Activated naive CD4-positive, alpha-beta T cell treated with Interleukin-2 at 50 U/mL for 16 hours (primary cell): Measurements from ENCODE around the gene SLC12A2.

Experiments used
- DNase-seq: peaks from one replicate; pipeline ENCODE4 v3.0.0-alpha.2; 2020

SLC12A2 gene

DNA sequence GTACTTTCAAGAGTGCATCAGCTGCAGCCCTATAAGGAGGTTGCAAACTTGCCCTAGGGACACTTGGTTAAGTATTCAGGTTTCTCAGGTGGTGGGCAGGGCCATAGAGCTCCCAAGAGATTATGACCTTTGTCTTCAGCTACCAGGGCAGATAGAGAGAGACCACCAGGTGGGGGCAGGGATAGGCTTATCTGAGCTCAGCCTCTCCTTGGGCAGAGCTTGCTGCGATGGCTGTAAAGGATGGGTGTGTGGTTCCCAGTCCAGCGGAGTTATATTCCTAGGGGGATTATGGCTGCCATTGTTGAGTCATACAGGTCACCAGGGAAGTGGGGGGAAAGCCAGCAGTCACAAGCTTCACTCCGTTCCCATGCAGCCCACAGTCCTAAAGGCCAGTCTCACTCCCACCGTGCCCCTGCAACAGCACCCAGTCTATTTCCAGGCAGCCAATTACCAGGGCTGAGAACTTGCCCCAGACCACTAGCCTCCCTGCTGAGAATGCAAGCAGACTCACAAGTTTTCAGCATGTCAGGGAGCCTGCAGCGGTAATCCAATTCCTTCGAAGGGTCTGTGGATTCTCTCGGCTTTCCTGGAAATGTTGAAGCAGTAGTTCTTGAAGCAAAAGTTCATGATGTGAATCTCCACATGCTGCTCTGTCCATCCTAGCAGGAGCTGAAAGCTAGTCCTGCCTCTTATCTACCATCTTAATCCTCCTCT is 151.5 kb downstream of the SLC12A2 start:
- no peak for DNase-seq

DNA sequence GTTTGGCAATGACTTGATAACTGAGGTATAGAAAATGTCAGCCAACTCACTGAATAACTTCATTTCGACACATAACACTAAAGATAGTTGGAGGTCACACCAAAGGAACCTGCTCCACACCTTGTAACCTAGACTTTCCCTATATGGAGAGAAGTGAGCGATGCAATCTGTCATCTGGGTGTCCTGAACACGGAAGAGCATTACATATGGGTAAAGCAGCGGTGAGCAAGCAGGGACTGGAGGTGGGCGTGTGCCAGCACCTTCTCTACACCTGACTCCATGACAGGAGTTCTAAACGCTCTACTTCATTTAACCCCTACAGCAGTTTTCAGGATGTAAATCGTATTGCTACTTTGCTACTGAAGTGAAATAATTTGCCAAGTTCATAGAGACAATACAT is 152.8 kb downstream of the SLC12A2 start:
- DNase-seq: no peak

DNA sequence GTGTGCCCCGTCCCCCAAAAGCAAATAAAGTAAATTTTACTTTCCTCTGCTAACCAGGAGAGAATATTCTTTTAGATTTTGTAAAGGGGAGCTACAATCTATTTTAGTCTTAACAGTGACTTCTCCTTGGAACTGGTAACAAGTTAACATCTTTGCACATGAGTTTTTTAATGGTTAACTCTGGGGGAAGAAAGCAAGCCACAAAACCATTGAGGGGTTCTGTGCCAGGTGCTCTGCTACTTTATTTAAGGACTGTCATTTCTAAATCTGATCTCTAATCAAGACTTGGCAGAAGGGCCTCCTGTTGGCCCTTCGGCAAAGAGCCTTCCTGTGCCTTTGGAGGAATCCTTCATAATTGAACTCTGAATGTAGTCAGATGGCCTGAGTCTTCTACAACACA is 153.4 kb downstream of the SLC12A2 start:
- DNase-seq: no peak

DNA sequence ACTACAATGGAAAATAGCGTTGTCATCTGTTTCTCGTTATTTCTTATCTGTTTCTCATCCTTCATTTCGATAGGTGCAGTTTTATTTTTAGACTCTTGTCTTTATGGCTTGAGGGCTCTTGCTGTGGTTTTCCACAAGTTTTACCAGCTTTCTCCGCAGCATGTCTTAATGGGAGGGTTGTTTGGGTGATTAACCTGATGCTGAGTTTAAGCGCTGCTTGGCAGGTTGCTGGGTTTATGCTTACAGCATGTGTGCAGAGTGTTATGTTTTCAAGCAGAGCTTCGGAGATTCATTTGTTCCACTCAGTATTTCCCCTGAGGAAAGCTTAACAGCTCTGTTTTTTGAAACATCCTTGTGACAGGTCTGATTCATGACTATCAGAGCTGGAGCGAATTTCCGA is 154.0 kb downstream of the SLC12A2 start:
- no peak for DNase-seq
